OCI-LY1 (cell line): ENCODE results near the gene RPS16.

Experiments used
- CTCF ChIP-seq: fragments of 200-600 bp; sonication (generic), shearing (Covaris generic); IDR thresholded peaks from 2 replicates; pipeline ENCODE4 v1.5.1; 2017; ENCODE audit warnings: mild to moderate bottlenecking, antibody characterized with exemption, low read length, moderate library complexity, mixed read lengths
- EZH2 ChIP-seq: fragments of 200-600 bp; sonication (generic), shearing (Covaris generic); IDR thresholded peaks from 2 replicates; pipeline ENCODE4 v1.8.0; 2017; ENCODE audit warnings: borderline replicate concordance, mixed run types, mild to moderate bottlenecking, antibody characterized with exemption, low read length, moderate library complexity, mixed read lengths

GRCh38 chr19:39412867-39413271 is 22.9 kb downstream of the RPS16 start:
- TF ChIP-seq CTCF (peak; percentile 28; the same call in 1 of the 2 replicates), EZH2 (no peak)
